Lower leg skin (tissue), 3 donors: Measurements from ENCODE around the gene HERC5.

Experiments
- CTCF ChIP-seq, 3 donors: fragments of 450-650 bp; IDR thresholded peaks; one replicate each; pipeline ENCODE4 v1.5.1; 2016; ENCODE audit warnings: antibody characterized with exemption in 3 of 3, mild to moderate bottlenecking in 3 of 3, moderate library complexity in 2 of 3
- POLR2A ChIP-seq, 2 donors: fragments of 450-650 bp; IDR thresholded peaks; one replicate each; pipeline ENCODE4 v1.6.1; 2016 to 2017; ENCODE audit warnings: antibody characterized with exemption in 2 of 2, mild to moderate bottlenecking in 1 of 2, moderate library complexity in 1 of 2

- TF ChIP-seq CTCF (IDR thresholded peaks at IDR 0.05) (no peak), POLR2A (IDR thresholded peaks at IDR 0.05) (no peak)
Measured at GRCh38 chr4:88448889-88449288, 8.0 kb upstream of the HERC5 start.
